NT2/D1 (cell line): Measurements from ENCODE around the gene CTNNA3.

ENCODE experiments used
- DNase-seq: peaks from one replicate; pipeline ENCODE4 v3.0.0-alpha.2; 2011; ENCODE audit warnings: low read depth, low spot score
- H3K27me3 ChIP-seq: 2 replicates; pipeline ENCODE4 v1.6.0; 2011; ENCODE audit warnings: mild to moderate bottlenecking; ENCODE audit not compliant: insufficient read length, insufficient read depth
- H3K36me3 ChIP-seq: 2 replicates; pipeline ENCODE4 v1.6.1; 2011; ENCODE audit warnings: mild to moderate bottlenecking, low read length, mixed read lengths; ENCODE audit not compliant: insufficient read depth, insufficient read length
- H3K4me1 ChIP-seq: 2 replicates; pipeline ENCODE4 v1.5.1; 2011; ENCODE audit not compliant: insufficient read depth, insufficient read length
- H3K4me3 ChIP-seq: 2 replicates; pipeline ENCODE4 v1.5.1; 2011; ENCODE audit warnings: low read depth; ENCODE audit not compliant: insufficient read length
- H3K9ac ChIP-seq: 2 replicates; pipeline ENCODE4 v1.6.0; 2011; ENCODE audit warnings: low read depth; ENCODE audit not compliant: insufficient read length
- H3K9me3 ChIP-seq: 2 replicates; pipeline ENCODE4 v1.5.1; 2011; ENCODE audit warnings: mild to moderate bottlenecking, low read length; ENCODE audit not compliant: insufficient read depth
- SUZ12 ChIP-seq: IDR thresholded peaks from 2 replicates; pipeline ENCODE4 v1.6.1; 2011; ENCODE audit not compliant: insufficient read length, insufficient read depth; ENCODE audit errors: extremely low read depth
- YY1 ChIP-seq: IDR thresholded peaks from 2 replicates; pipeline ENCODE4 v1.6.1; 2011; ENCODE audit not compliant: insufficient read length, insufficient read depth
- ZNF274 ChIP-seq: IDR thresholded peaks from 2 replicates; pipeline ENCODE4 v1.6.1; 2011; ENCODE audit warnings: mild to moderate bottlenecking, low read depth, low read length

CTNNA3 gene

GRCh38 chr10:66564287-66564686 lies 1131.7 kb downstream of the CTNNA3 start:
- no peak for DNase-seq
- Histone ChIP-seq H3K4me3 (no peak overlapping the region), H3K9me3 (no peaks in the 10 kb centered on the region), H3K4me1 (no peaks in the 10 kb centered on the region), H3K9ac (no peak overlapping the region), H3K27me3 (no peaks in the 10 kb centered on the region), H3K36me3 (no peaks in the 10 kb centered on the region)
- TF ChIP-seq SUZ12 (no peak), ZNF274 (no peak), YY1 (no peak)

GRCh38 chr10:66555061-66555460 lies 1140.9 kb downstream of the CTNNA3 start:
- no peak for DNase-seq
- no peak overlapping the region for H3K9ac ChIP-seq
- H3K36me3 ChIP-seq = no peaks in the 10 kb centered on the region
- no peaks in the 10 kb centered on the region for H3K27me3 ChIP-seq
- TF ChIP-seq ZNF274 (no peak), SUZ12 (no peak), YY1 (no peak)
- no peak overlapping the region for H3K4me3 ChIP-seq
- H3K9me3 ChIP-seq = no peaks in the 10 kb centered on the region
- no peaks in the 10 kb centered on the region for H3K4me1 ChIP-seq

GRCh38 chr10:66552331-66552730 lies 1143.7 kb downstream of the CTNNA3 start:
- no peak for TF ChIP-seq YY1
- no peak for TF ChIP-seq SUZ12
- no peak for TF ChIP-seq ZNF274
- Histone ChIP-seq H3K9ac (no peak overlapping the region), H3K9me3 (no peaks in the 10 kb centered on the region), H3K4me3 (no peak overlapping the region), H3K4me1 (no peaks in the 10 kb centered on the region), H3K27me3 (no peaks in the 10 kb centered on the region), H3K36me3 (no peaks in the 10 kb centered on the region)
- DNase-seq = no peak

- no peaks in the 10 kb centered on the region for H3K4me1 ChIP-seq
- H3K36me3 ChIP-seq = no peaks in the 10 kb centered on the region
- no peak for DNase-seq
- H3K9me3 ChIP-seq = no peaks in the 10 kb centered on the region
- no peak for TF ChIP-seq YY1
- no peaks in the 10 kb centered on the region for H3K27me3 ChIP-seq
- no peak overlapping the region for H3K9ac ChIP-seq
- no peak overlapping the region for H3K4me3 ChIP-seq
These were observed 1145.6 kb downstream of the CTNNA3 start for GRCh38 chr10:66550351-66550750.

GRCh38 chr10:66538908-66539307 lies 1157.1 kb downstream of the CTNNA3 start:
- TF ChIP-seq YY1 (no peak), SUZ12 (no peak), ZNF274 (no peak)
- H3K4me3 ChIP-seq = no peak overlapping the region
- H3K9me3 ChIP-seq = no peaks in the 10 kb centered on the region
- no peak overlapping the region for H3K9ac ChIP-seq
- no peaks in the 10 kb centered on the region for H3K27me3 ChIP-seq
- no peak for DNase-seq
- no peaks in the 10 kb centered on the region for H3K4me1 ChIP-seq
- H3K36me3 ChIP-seq = no peaks in the 10 kb centered on the region

- no peaks in the 10 kb centered on the region for H3K27me3 ChIP-seq
- no peaks in the 10 kb centered on the region for H3K36me3 ChIP-seq
- H3K9me3 ChIP-seq = no peaks in the 10 kb centered on the region
- no peak overlapping the region for H3K9ac ChIP-seq
- no peaks in the 10 kb centered on the region for H3K4me1 ChIP-seq
- DNase-seq = no peak
- TF ChIP-seq YY1 (no peak), SUZ12 (no peak), ZNF274 (no peak)
- H3K4me3 ChIP-seq = no peak overlapping the region
These were observed 1157.6 kb downstream of the CTNNA3 start for GRCh38 chr10:66538371-66538770.

- Histone ChIP-seq H3K4me1 (no peaks in the 10 kb centered on the region), H3K36me3 (no peaks in the 10 kb centered on the region), H3K9ac (no peak overlapping the region), H3K27me3 (no peaks in the 10 kb centered on the region), H3K9me3 (no peaks in the 10 kb centered on the region), H3K4me3 (no peak overlapping the region)
- DNase-seq = no peak
- TF ChIP-seq ZNF274 (no peak), SUZ12 (no peak), YY1 (no peak)
These were observed 1158.8 kb downstream of the CTNNA3 start for GRCh38 chr10:66537186-66537585.

- Histone ChIP-seq H3K36me3 (no peaks in the 10 kb centered on the region), H3K4me1 (no peaks in the 10 kb centered on the region), H3K9ac (no peak overlapping the region), H3K4me3 (no peak overlapping the region), H3K9me3 (no peaks in the 10 kb centered on the region), H3K27me3 (no peaks in the 10 kb centered on the region)
- DNase-seq = no peak
- TF ChIP-seq SUZ12 (no peak), ZNF274 (no peak)
These were observed 1160.6 kb downstream of the CTNNA3 start for GRCh38 chr10:66535439-66535838.
